H1 (cell line): ENCODE measurements around the gene TSFM. TPM values are rescaled to one million over a fixed set of nuclear protein-coding genes. Genes with fewer than 3 reads are reported as not detected.
A peak's percentile ranks its signal among the peaks of the same experiment; 100 is the strongest.

Experiments
- CTCF ChIA-PET: fragments of 300-600 bp; sonication (Branson Sonifier 250); formaldehyde crosslinking; loops from one replicate; lab custom pipeline; 2021; ENCODE audit not compliant: partially characterized antibody; lab: Charles Lee
- POLR2A ChIA-PET: fragments of 300-600 bp; sonication (Branson Sonifier 250); formaldehyde crosslinking; loops from one replicate; lab custom pipeline; 2021; ENCODE audit warnings: inconsistent platforms; ENCODE audit not compliant: partially characterized antibody; lab: Charles Lee
- DNase-seq, 2 experiments: peaks; one replicate each; pipeline versions ENCODE4 v3.0.0 to v3.0.0-alpha.2; 2010 to 2022; ENCODE audit warnings: low spot score in 2 of 2, low read depth in 1 of 2, mixed read lengths in 1 of 2
- FAIRE-seq: peaks from 2 replicates; lab custom pipeline; 2011; peaks lifted over from hg19 to GRCh38; lab: Jason Lieb, UNC
- H2AFZ ChIP-seq: 2 replicates; pipeline ENCODE4 v1.8.1; 2012; ENCODE audit warnings: low read length, inconsistent platforms
- H2AK5ac ChIP-seq: 2 replicates; pipeline ENCODE4 v1.6.1; 2013; ENCODE audit warnings: low read depth, low read length
- H2BK120ac ChIP-seq: replicated peaks from 2 replicates; pipeline ENCODE3; 2013; ENCODE audit warnings: low read depth, low read length, inconsistent platforms
- H2BK12ac ChIP-seq: 2 replicates; pipeline ENCODE4 v1.6.1; 2013; ENCODE audit warnings: low read depth, low read length
- H2BK15ac ChIP-seq: 2 replicates; pipeline ENCODE4 v1.6.1; 2013; ENCODE audit warnings: low read length
- H2BK20ac ChIP-seq: 2 replicates; pipeline ENCODE4 v1.6.1; 2013; ENCODE audit warnings: low read length
- H2BK5ac ChIP-seq: 2 replicates; pipeline ENCODE4 v1.6.1; 2013; ENCODE audit warnings: low read depth, low read length
- H3K14ac ChIP-seq: 2 replicates; pipeline ENCODE4 v1.6.1; 2013; ENCODE audit warnings: inconsistent platforms; ENCODE audit not compliant: insufficient read length
- H3K18ac ChIP-seq: 2 replicates; pipeline ENCODE4 v1.6.1; 2013; ENCODE audit warnings: low read length; ENCODE audit errors: extremely low read depth
- H3K23ac ChIP-seq: 2 replicates; pipeline ENCODE4 v1.6.1; 2013; ENCODE audit warnings: inconsistent platforms; ENCODE audit not compliant: insufficient read length
- H3K23me2 ChIP-seq: 2 replicates; pipeline ENCODE4 v1.6.1; 2013; ENCODE audit warnings: low read depth, low read length
- H3K27ac ChIP-seq: 2 replicates; pipeline ENCODE4 v1.6.1; 2011; ENCODE audit warnings: low read depth, low read length, inconsistent platforms
- H3K27me3 ChIP-seq, 4 experiments: replicated peaks in 1 of 4; 1 replicate in 1 of 4; 2 replicates in 3 of 4; pipeline versions ENCODE4 v1.6.1 to v1.8.1; 2011 to 2013; ENCODE audit warnings: low read length in 3 of 4, mild to moderate bottlenecking in 3 of 4, inconsistent platforms in 2 of 4, mixed read lengths in 2 of 4, moderate library complexity in 1 of 4; ENCODE audit not compliant: control insufficient read depth in 3 of 4, insufficient read depth in 3 of 4; ENCODE audit errors: extremely low read depth in 1 of 4
- H3K36me3 ChIP-seq, 4 experiments: 2 replicates each; pipeline versions ENCODE4 v1.6.1 to v1.8.1; 2011 to 2013; ENCODE audit warnings: mild to moderate bottlenecking in 4 of 4, low read length in 3 of 4, moderate library complexity in 2 of 4, control low read depth in 1 of 4, inconsistent platforms in 1 of 4; ENCODE audit not compliant: insufficient read depth in 4 of 4, control insufficient read depth in 2 of 4
- H3K4ac ChIP-seq: replicated peaks from 2 replicates; pipeline ENCODE3; 2013; ENCODE audit warnings: low read length, low read depth, mixed read lengths, inconsistent platforms; ENCODE audit not compliant: insufficient read length
- H3K4me1 ChIP-seq, 4 experiments: replicated peaks in 1 of 4; 1 replicate in 1 of 4; 2 replicates in 3 of 4; pipeline versions ENCODE4 v1.6.1 to v1.8.1; 2011 to 2013; ENCODE audit warnings: low read length in 3 of 4, inconsistent platforms in 2 of 4, mixed read lengths in 1 of 4; ENCODE audit not compliant: insufficient read depth in 4 of 4, control insufficient read depth in 3 of 4
- H3K4me2 ChIP-seq, 2 experiments: 2 replicates each; pipeline versions ENCODE4 v1.6.1 to v1.8.1; 2011 to 2013; ENCODE audit warnings: low read depth in 2 of 2, low read length in 2 of 2, control low read depth in 1 of 2, inconsistent platforms in 1 of 2, mild to moderate bottlenecking in 1 of 2; ENCODE audit not compliant: insufficient read depth in 1 of 2
- H3K4me3 ChIP-seq, 4 experiments: fragments of 200-600, 300-600 bp in 1 of 4; sonication (generic), shearing (Covaris generic), sonication (Bioruptor Twin) in 1 of 4; 2 replicates each; pipeline versions ENCODE4 v1.5.1 to v1.8.1; 2011 to 2016; ENCODE audit warnings: low read length in 4 of 4, low read depth in 3 of 4, control low read depth in 2 of 4, inconsistent platforms in 2 of 4, mild to moderate bottlenecking in 2 of 4, mixed read lengths in 1 of 4, moderate library complexity in 1 of 4; ENCODE audit not compliant: insufficient read depth in 2 of 4; ENCODE audit errors: extremely low read depth in 1 of 4
- H3K56ac ChIP-seq: replicated peaks from 2 replicates; pipeline ENCODE3; 2013; ENCODE audit warnings: low read depth, mild to moderate bottlenecking, mixed read lengths, low read length, inconsistent platforms; ENCODE audit not compliant: insufficient read length
- H3K79me1 ChIP-seq: 2 replicates; pipeline ENCODE4 v1.6.1; 2013; ENCODE audit warnings: low read depth, low read length, control low read depth
- H3K79me2 ChIP-seq, 2 experiments: 2 replicates each; pipeline versions ENCODE4 v1.6.1 to v1.8.1; 2012 to 2013; ENCODE audit warnings: low read length in 2 of 2, mild to moderate bottlenecking in 2 of 2, inconsistent platforms in 1 of 2; ENCODE audit not compliant: insufficient read depth in 2 of 2, control insufficient read depth in 1 of 2
- H3K9ac ChIP-seq, 4 experiments: replicated peaks in 1 of 4; 1 replicate in 1 of 4; 2 replicates in 3 of 4; pipeline versions ENCODE4 v1.6.1 to v1.8.1; 2011 to 2013; ENCODE audit warnings: low read depth in 3 of 4, low read length in 3 of 4, control low read depth in 2 of 4, mild to moderate bottlenecking in 2 of 4, moderate library complexity in 2 of 4, inconsistent platforms in 1 of 4; ENCODE audit errors: extremely low read depth in 1 of 4
- H3K9me3 ChIP-seq, 2 experiments: 2 replicates each; pipeline versions ENCODE4 v1.6.1 to v1.8.1; 2012 to 2013; ENCODE audit warnings: mild to moderate bottlenecking in 2 of 2, moderate library complexity in 2 of 2, control low read depth in 1 of 2, inconsistent platforms in 1 of 2, low read depth in 1 of 2, low read length in 1 of 2, mixed read lengths in 1 of 2; ENCODE audit not compliant: insufficient read depth in 2 of 2
- H4K20me1 ChIP-seq, 2 experiments: replicated peaks in 1 of 2; 2 replicates each; pipeline versions ENCODE3 to v1.8.1; 2011 to 2013; ENCODE audit warnings: inconsistent platforms in 2 of 2, low read length in 2 of 2, mild to moderate bottlenecking in 1 of 2; ENCODE audit not compliant: insufficient read depth in 2 of 2, control insufficient read depth in 1 of 2
- H4K5ac ChIP-seq: 2 replicates; pipeline ENCODE4 v1.6.1; 2013; ENCODE audit warnings: low read length, low read depth, mixed read lengths, inconsistent platforms; ENCODE audit not compliant: insufficient read length
- H4K8ac ChIP-seq: 2 replicates; pipeline ENCODE4 v1.8.0; 2013; ENCODE audit warnings: mild to moderate bottlenecking, moderate library complexity, low read length, inconsistent platforms; ENCODE audit not compliant: insufficient read depth; ENCODE audit errors: extremely low read depth
- H4K91ac ChIP-seq: replicated peaks from 2 replicates; pipeline ENCODE3; 2013; ENCODE audit warnings: low read length, mixed read lengths, inconsistent platforms; ENCODE audit not compliant: insufficient read length
- POLR2A ChIP-seq, 2 experiments: IDR thresholded peaks; 1 replicate in 1 of 2; 2 replicates in 1 of 2; pipeline ENCODE4 v1.6.1; 2011; ENCODE audit warnings: low read depth in 2 of 2, low read length in 2 of 2, mild to moderate bottlenecking in 2 of 2; ENCODE audit errors: control extremely low read depth in 1 of 2
- SIRT6 ChIP-seq: IDR thresholded peaks from one replicate; pipeline ENCODE4 v1.7.1; 2012; ENCODE audit warnings: low read length, inconsistent platforms
- WGBS, 2 experiments: shearing (Covaris generic) in 1 of 2; methylation state at CpG; one replicate each; pipeline versions ENCODE4 v1.1.6 to v1.1.7; 2013 to 2015; ENCODE audit warnings: low lambda C conversion rate in 2 of 2, mixed read lengths in 2 of 2, inconsistent platforms in 1 of 2, low coverage in 1 of 2, missing lambda C conversion rate in 1 of 2; ENCODE audit not compliant: insufficient replicate concordance in 2 of 2, insufficient coverage in 1 of 2, insufficient read length in 1 of 2; ENCODE audit errors: extremely low coverage in 1 of 2, missing lambda C conversion rate in 1 of 2; 5-methylcytosine and 5-hydroxymethylcytosine counted together
- polyA plus RNA-seq, 7 experiments: library from polyadenylated mRNA; depleted of rRNA in 3 of 7; stranded (reverse) in 5 of 7; unstranded in 2 of 7; fragments of >200 nt in 5 of 7; fragments of 200-250 nt in 2 of 7; gene quantifications; 1 replicate in 5 of 7; 2 replicates in 1 of 7; 4 replicates in 1 of 7; pipeline versions ENCODE4 v1.2.1 to v1.2.3, GENCODE V29; 2011 to 2013; ENCODE audit warnings: missing spikeins in 2 of 7, mixed read lengths in 2 of 7
- total RNA-seq: library from RNA; stranded (reverse); fragmentation: NEBNext Ultra II Directional; extraction: Animal tissue kit (Norgen Biotek cat#: 25700); gene quantifications from 2 replicates; pipeline ENCODE4 v1.2.1, GENCODE V29; 2021

TSFM gene
- total and polyA plus RNA-seq, 2 of the 8 experiments (the other 6 are each of a cell fraction or from before 2014, with no cell fraction given): 17.4 to 49.8 TPM

- peaks cover 22 to 39% (median 37%) of the 10 kb centered on the region in 4 experiments for H3K27me3 ChIP-seq
- TF ChIP-seq SIRT6 (no peak), POLR2A (IDR thresholded peaks at IDR 0.05; ENCODE audit: control extremely low read depth in 1 of 2, low read depth in 2 of 2, low read length in 2 of 2) (peak in 1 of 2 experiments; percentile 29; a peak in 2 of 3 replicates)
- no peak overlapping the region for H3K27ac ChIP-seq
- H3K36me3 ChIP-seq: peaks cover 6 to 9% (median 7%) of the 10 kb centered on the region in 4 experiments; a peak in 7 of 8 replicates
- CTCF ChIA-PET: interaction anchor here (0.5 to 1.6 kb wide), 7 partner anchors 8 to 181 kb away, joined by 3 to 15 read pairs (median 4); no protein-coding TSS in a partner anchor
- no peaks in the 10 kb centered on the region for H3K79me2 ChIP-seq
- DNase-seq (no peak), FAIRE-seq (no peak)
- no peak overlapping the region for H2AK5ac ChIP-seq
- H2BK120ac ChIP-seq: no peak overlapping the region
- peak overlapping the region; percentile 87 to 96 for H3K4me2 ChIP-seq
- no peak overlapping the region for H2BK15ac ChIP-seq
- H3K79me1 ChIP-seq: no peaks in the 10 kb centered on the region
- no peak overlapping the region for H3K14ac ChIP-seq
- no peak overlapping the region for H3K23ac ChIP-seq
- peak overlapping the region; percentile 39 to 66 (median 64); a peak in 5 of 8 replicates for H3K4me3 ChIP-seq
- no peak overlapping the region for H4K5ac ChIP-seq
- no peak overlapping the region for H4K91ac ChIP-seq
- no peak overlapping the region for H3K56ac ChIP-seq
- peaks cover 0 to 12% of the 10 kb centered on the region in 2 experiments for H4K20me1 ChIP-seq
- H3K4ac ChIP-seq: no peak overlapping the region
- H3K4me1 ChIP-seq: peaks cover 13 to 22% (median 19%) of the 10 kb centered on the region in 4 experiments
- H3K18ac ChIP-seq: no peak overlapping the region
- no peak overlapping the region for H2BK5ac ChIP-seq
- H3K9ac ChIP-seq: no peak overlapping the region
- 76% methylated on average over 6 of the region's 6 CpGs; no CpG with 5 or more reads in 1 of the 2 experiments for WGBS, 2 experiments
- H3K9me3 ChIP-seq: no peaks in the 10 kb centered on the region
- peak overlapping the region; percentile 91 for H2AFZ ChIP-seq
- POLR2A ChIA-PET: interaction anchor here (0.7 to 5.4 kb wide), 13 partner anchors 8 to 80 kb away, joined by 3 to 35 read pairs (median 4); partner anchors contain the start of genes CDK4, EEF1AKMT3, MARCHF9 and METTL1
- no peak overlapping the region for H4K8ac ChIP-seq
- no peak overlapping the region for H2BK12ac ChIP-seq
- H2BK20ac ChIP-seq: no peak overlapping the region
- peaks cover 23% of the 10 kb centered on the region for H3K23me2 ChIP-seq
These were observed 18.5 kb upstream of the TSFM start for GRCh38 chr12:57763881-57764661.
